Adrenal gland (tissue), 5 donors: ENCODE results near the gene DST.

ENCODE experiments used
- CTCF ChIP-seq, 6 experiments: fragments of 450-650 bp in 4 of 6; fragments of 200-600 bp in 2 of 6; sonication (generic) in 1 of 6; IDR thresholded peaks; 1 replicate in 5 of 6; 2 replicates in 1 of 6; pipeline versions ENCODE4 v1.5.1 to v1.8.0; 2016 to 2021; ENCODE audit warnings: antibody characterized with exemption in 6 of 6, mild to moderate bottlenecking in 2 of 6, moderate library complexity in 1 of 6
- POLR2A ChIP-seq, 2 donors: fragments of 450-650 bp; IDR thresholded peaks; one replicate each; pipeline ENCODE4 v1.6.1; 2017; ENCODE audit warnings: antibody characterized with exemption in 2 of 2, mild to moderate bottlenecking in 2 of 2, moderate library complexity in 1 of 2
- donor health status: DM: no; HTN: no; CAD: no.

- TF ChIP-seq CTCF (IDR thresholded peaks at IDR 0.05) (no peak), POLR2A (IDR thresholded peaks at IDR 0.05) (no peak)
Observed at GRCh38 chr6:56437171-56437900, 205.4 kb downstream of the DST start.
